Measurements from ENCODE around the gene CNKSR3.

DNA sequence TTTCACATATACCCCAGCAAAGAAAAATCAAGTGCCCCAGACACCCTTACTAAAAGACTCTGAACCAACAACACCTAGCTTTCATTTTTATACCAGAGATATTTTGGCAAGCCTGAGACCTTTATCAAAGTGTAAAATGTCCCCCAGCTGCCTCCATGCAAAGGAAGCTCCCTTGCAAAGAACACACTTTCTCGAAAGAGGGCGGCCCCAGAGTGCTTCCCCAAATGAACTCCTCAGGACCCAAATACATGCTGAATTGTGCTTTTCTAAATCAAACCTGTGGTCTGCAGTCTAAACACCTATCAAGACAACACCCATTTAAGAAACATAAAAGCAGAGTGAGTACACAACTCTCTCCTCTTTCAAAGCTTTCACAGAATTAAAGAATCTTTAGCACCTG is 154.4 kb downstream of the CNKSR3 start:
- TF ChIP-seq CBX8 (IDR thresholded peaks at IDR 0.05; ENCODE audit: borderline replicate concordance, low read depth, low read length), result no peak
- no peak for TF ChIP-seq TBP (IDR thresholded peaks at IDR 0.05; ENCODE audit: low read depth, low read length)
- TF ChIP-seq, protein P1, sequence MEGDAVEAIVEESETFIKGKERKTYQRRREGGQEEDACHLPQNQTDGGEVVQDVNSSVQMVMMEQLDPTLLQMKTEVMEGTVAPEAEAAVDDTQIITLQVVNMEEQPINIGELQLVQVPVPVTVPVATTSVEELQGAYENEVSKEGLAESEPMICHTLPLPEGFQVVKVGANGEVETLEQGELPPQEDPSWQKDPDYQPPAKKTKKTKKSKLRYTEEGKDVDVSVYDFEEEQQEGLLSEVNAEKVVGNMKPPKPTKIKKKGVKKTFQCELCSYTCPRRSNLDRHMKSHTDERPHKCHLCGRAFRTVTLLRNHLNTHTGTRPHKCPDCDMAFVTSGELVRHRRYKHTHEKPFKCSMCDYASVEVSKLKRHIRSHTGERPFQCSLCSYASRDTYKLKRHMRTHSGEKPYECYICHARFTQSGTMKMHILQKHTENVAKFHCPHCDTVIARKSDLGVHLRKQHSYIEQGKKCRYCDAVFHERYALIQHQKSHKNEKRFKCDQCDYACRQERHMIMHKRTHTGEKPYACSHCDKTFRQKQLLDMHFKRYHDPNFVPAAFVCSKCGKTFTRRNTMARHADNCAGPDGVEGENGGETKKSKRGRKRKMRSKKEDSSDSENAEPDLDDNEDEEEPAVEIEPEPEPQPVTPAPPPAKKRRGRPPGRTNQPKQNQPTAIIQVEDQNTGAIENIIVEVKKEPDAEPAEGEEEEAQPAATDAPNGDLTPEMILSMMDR (IDR thresholded peaks at IDR 0.05; ENCODE audit: control extremely low read depth in 1 of 3, insufficient read depth in 1 of 3, low read depth in 1 of 3, low read length in 3 of 3), result no peak
- no peak for TF ChIP-seq POLR2A (IDR thresholded peaks at IDR 0.05; ENCODE audit: control extremely low read depth in 1 of 2, low read depth in 2 of 2, low read length in 2 of 2)
- no peak for TF ChIP-seq JUN (IDR thresholded peaks at IDR 0.05; ENCODE audit: low read depth, low read length)
- no peak for TF ChIP-seq POLR2AphosphoS5 (IDR thresholded peaks at IDR 0.05; ENCODE audit: low read depth, low read length)
- no peak for TF ChIP-seq RXRA (IDR thresholded peaks at IDR 0.05; ENCODE audit: insufficient read depth, low read depth, low read length)
- TF ChIP-seq GTF2F1 (IDR thresholded peaks at IDR 0.05; ENCODE audit: borderline replicate concordance, low read depth, low read length), result no peak
- no peak for TF ChIP-seq CEBPB (IDR thresholded peaks at IDR 0.05; ENCODE audit: low read depth, low read length)
- TF ChIP-seq SIRT6 (IDR thresholded peaks at IDR 0.05; ENCODE audit: low read length), result no peak
- TF ChIP-seq CREB1 (IDR thresholded peaks at IDR 0.05), result no peak
- TF ChIP-seq NRF1 (IDR thresholded peaks at IDR 0.05; ENCODE audit: low read depth, low read length), result no peak
- TF ChIP-seq, protein P2, sequence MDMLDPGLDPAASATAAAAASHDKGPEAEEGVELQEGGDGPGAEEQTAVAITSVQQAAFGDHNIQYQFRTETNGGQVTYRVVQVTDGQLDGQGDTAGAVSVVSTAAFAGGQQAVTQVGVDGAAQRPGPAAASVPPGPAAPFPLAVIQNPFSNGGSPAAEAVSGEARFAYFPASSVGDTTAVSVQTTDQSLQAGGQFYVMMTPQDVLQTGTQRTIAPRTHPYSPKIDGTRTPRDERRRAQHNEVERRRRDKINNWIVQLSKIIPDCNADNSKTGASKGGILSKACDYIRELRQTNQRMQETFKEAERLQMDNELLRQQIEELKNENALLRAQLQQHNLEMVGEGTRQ (IDR thresholded peaks at IDR 0.05; ENCODE audit: low read length), result no peak
- TF ChIP-seq RAD21 (IDR thresholded peaks at IDR 0.05 in 1 of 2, conservative IDR thresholded peaks at IDR 0.05 in 1 of 2; ENCODE audit: low read depth in 2 of 2, low read length in 2 of 2), result no peak
